Activated CD4-positive, alpha-beta T cell treated with anti-CD3 and anti-CD28 coated beads, Interleukin-2, amount 50 U/mL, for 1 hour (primary cell): ENCODE measurements around the gene PRICKLE4.
"Not testable (repeated sequence)": the region's sequence is repeated elsewhere in the genome, so short reads cannot be mapped to it uniquely, and the experiment has no call there.

ENCODE experiments used
- DNase-seq: peaks from one replicate; pipeline ENCODE4 v3.0.0-alpha.2; 2020

Gene PRICKLE4

GRCh38 chr6:41801380-41801779, 20.8 kb downstream of the PRICKLE4 start:
- no peak for DNase-seq

- DNase-seq: no peak
These were observed 25.5 kb downstream of the PRICKLE4 start for GRCh38 chr6:41805830-41806774.

GRCh38 chr6:41811095-41811494, 30.5 kb downstream of the PRICKLE4 start:
- no peak for DNase-seq

GRCh38 chr6:41811946-41812345, 31.4 kb downstream of the PRICKLE4 start:
- not testable (repeated sequence) for DNase-seq

DNA sequence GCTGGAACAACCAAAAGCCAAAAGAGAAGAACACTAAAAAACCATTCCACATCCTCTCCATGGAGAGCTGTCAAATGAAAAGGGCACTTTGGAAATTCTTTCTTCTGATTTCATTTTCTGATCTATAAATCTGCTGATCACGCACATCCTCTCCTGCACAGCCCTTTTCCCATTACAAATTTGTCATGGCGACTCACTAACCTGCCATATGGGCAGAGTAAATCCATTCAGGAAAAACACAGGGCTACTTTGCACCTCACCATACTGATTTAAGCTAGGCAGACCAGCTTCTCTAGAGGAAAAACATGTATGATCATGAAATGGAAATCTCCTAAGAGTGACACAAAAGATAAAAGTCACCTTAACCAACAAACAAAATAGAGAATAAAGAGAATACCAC, 32.9 kb downstream of the PRICKLE4 start:
- DNase-seq: no peak

- DNase-seq: no peak
These were observed 33.4 kb downstream of the PRICKLE4 start for GRCh38 chr6:41813956-41814355.

DNA sequence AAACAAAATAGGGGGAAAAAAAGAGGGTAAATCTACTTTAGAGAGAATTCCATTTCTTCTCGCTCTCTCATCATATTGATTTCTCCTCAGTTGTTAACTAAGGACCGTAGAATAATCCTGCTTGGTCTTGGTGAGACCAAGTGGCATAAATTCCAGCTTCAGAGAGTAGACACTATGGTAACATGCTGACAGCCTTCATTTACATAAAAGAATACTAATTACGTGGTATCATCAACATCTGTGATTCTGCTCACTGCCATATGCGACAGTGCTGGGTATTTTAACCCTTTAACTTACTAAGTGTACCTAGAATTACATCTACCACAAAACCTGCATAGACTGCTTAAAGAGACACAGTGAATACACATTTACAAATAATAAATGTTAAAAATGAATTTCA, 34.0 kb downstream of the PRICKLE4 start:
- DNase-seq: no peak

DNA sequence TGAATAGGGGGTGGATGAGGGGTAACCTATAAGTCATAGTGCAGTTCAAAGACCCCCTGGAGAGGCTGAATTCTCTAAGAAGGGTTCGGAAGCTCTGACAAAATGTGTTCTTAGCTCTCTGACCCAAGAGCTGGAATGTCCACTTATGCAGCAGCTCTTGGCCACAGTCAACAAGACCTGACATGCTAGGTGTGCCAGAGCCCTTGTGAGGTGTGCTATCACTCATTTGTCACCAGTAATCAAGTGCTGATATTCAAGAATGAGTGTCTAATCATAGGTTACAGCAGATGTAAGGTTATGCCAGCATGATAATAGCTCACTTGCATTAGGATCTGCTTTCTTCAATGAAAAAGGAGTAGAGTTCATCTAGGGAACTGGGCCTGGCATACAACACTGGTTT, 35.0 kb downstream of the PRICKLE4 start:
- DNase-seq: no peak

- DNase-seq: no peak
These were observed 37.9 kb downstream of the PRICKLE4 start for GRCh38 chr6:41818271-41819054.

GRCh38 chr6:41821266-41821665, 40.7 kb downstream of the PRICKLE4 start:
- no peak for DNase-seq

GRCh38 chr6:41822021-41822420, 41.4 kb downstream of the PRICKLE4 start:
- DNase-seq: no peak

GRCh38 chr6:41823178-41823577, 42.6 kb downstream of the PRICKLE4 start:
- DNase-seq: no peak

GRCh38 chr6:41824571-41825569, 44.3 kb downstream of the PRICKLE4 start:
- no peak for DNase-seq

GRCh38 chr6:41826343-41827022, 45.9 kb downstream of the PRICKLE4 start:
- DNase-seq: no peak

- no peak for DNase-seq
These were observed 51.7 kb downstream of the PRICKLE4 start for GRCh38 chr6:41832263-41832662.

DNA sequence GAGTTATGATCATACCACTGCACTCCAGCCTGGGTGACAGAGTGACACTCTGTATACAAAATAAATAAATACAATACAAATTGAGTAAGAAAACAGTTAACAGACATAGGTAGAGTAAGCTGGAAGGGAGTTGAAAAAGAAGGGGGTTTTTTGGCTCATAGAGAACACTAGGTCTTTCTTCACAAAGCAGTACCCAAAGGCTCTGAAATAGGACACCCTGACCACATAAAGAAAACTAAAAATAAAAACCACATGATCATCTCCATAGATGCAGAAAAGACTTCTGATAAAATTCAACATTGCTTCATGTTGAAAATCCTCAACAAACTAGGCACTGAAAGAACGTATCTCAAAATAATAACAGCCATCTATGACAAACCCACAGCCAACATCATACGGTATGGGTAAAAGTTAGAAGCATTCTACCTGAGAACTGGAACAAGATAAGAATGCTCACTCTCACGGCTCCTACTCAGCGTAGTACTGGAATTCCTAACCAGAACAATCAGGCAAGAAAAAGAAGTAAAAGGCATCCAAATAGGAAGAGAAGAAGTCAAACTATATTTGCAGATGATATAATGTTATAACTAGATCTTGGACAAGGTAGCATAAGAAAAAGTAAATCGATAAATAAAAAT, 55.6 kb downstream of the PRICKLE4 start:
- DNase-seq: no peak

DNA sequence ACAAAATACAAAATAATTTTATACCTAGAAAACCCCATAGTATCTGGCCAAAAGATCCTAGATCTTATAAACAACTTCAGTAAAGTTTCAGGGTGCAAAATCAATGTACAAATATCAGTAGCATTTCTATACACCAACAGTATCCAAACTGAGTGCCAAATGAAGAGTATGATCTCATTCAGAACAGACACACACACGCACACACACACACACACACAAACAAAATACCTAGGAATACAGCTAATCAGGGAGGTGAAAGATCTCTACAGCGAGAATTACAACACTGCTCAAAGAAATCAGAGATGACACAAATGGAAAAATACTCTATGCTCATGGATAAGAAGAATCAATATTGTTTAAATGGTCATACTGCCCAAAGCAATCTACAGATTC, 56.1 kb downstream of the PRICKLE4 start:
- no peak for DNase-seq
